Measurements from ENCODE around the gene TLL2. TPM values are rescaled to one million over a fixed set of nuclear protein-coding genes. Genes with fewer than 3 reads are reported as not detected.

TLL2 gene
- total and polyA plus RNA-seq, 2 experiments from 2014 or later, result 2.6 to 3.0 TPM

DNA sequence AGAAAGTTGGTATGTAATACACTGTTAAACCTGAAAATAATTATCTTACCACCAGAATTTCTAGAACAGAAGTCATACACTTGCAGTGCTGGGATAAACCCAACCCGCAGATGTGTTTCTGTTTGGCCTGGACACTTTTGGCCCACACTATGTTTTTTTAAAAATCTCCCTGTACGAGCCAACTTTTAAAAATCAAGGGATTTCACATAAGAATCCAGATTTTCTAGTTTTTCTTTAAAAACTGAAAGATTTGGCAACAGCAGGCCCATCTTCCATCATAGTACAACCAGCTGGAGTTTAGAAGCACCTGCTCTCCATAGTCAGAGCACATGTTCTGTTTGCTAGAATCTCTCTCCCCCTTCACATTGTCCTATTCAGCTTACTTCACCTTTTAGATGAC lies 74.0 kb downstream of the TLL2 start:
- ATAC-seq, result no peak
- H3K36me3 ChIP-seq (ENCODE audit: insufficient read depth), result no peaks in the 10 kb centered on the region
- Mint-ChIP-seq H3K27me3 (ENCODE audit: insufficient read depth, low read depth, poor library complexity) (peaks cover 2% of the 10 kb centered on the region), H3K27ac (no peak overlapping the region), H3K9me3 (peaks cover 19% of the 10 kb centered on the region), H3K4me3 (no peak overlapping the region), H3K36me3 (ENCODE audit: low read depth) (peaks cover 19% of the 10 kb centered on the region), H3K4me1 (peaks cover 28% of the 10 kb centered on the region)
- TF ChIP-seq, protein P1, sequence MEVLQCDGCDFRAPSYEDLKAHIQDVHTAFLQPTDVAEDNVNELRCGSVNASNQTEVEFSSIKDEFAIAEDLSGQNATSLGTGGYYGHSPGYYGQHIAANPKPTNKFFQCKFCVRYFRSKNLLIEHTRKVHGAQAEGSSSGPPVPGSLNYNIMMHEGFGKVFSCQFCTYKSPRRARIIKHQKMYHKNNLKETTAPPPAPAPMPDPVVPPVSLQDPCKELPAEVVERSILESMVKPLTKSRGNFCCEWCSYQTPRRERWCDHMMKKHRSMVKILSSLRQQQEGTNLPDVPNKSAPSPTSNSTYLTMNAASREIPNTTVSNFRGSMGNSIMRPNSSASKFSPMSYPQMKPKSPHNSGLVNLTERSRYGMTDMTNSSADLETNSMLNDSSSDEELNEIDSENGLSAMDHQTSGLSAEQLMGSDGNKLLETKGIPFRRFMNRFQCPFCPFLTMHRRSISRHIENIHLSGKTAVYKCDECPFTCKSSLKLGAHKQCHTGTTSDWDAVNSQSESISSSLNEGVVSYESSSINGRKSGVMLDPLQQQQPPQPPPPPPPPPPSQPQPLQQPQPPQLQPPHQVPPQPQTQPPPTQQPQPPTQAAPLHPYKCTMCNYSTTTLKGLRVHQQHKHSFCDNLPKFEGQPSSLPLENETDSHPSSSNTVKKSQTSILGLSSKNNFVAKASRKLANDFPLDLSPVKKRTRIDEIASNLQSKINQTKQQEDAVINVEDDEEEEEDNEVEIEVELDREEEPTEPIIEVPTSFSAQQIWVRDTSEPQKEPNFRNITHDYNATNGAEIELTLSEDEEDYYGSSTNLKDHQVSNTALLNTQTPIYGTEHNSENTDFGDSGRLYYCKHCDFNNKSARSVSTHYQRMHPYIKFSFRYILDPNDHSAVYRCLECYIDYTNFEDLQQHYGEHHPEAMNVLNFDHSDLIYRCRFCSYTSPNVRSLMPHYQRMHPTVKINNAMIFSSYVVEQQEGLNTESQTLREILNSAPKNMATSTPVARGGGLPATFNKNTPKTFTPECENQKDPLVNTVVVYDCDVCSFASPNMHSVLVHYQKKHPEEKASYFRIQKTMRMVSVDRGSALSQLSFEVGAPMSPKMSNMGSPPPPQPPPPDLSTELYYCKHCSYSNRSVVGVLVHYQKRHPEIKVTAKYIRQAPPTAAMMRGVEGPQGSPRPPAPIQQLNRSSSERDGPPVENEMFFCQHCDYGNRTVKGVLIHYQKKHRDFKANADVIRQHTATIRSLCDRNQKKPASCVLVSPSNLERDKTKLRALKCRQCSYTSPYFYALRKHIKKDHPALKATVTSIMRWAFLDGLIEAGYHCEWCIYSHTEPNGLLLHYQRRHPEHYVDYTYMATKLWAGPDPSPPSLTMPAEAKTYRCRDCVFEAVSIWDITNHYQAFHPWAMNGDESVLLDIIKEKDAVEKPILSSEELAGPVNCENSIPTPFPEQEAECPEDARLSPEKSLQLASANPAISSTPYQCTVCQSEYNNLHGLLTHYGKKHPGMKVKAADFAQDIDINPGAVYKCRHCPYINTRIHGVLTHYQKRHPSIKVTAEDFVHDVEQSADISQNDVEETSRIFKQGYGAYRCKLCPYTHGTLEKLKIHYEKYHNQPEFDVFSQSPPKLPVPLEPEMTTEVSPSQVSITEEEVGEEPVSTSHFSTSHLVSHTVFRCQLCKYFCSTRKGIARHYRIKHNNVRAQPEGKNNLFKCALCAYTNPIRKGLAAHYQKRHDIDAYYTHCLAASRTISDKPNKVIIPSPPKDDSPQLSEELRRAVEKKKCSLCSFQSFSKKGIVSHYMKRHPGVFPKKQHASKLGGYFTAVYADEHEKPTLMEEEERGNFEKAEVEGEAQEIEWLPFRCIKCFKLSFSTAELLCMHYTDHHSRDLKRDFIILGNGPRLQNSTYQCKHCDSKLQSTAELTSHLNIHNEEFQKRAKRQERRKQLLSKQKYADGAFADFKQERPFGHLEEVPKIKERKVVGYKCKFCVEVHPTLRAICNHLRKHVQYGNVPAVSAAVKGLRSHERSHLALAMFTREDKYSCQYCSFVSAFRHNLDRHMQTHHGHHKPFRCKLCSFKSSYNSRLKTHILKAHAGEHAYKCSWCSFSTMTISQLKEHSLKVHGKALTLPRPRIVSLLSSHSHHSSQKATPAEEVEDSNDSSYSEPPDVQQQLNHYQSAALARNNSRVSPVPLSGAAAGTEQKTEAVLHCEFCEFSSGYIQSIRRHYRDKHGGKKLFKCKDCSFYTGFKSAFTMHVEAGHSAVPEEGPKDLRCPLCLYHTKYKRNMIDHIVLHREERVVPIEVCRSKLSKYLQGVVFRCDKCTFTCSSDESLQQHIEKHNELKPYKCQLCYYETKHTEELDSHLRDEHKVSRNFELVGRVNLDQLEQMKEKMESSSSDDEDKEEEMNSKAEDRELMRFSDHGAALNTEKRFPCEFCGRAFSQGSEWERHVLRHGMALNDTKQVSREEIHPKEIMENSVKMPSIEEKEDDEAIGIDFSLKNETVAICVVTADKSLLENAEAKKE (CRISPR knock-in tag; IDR thresholded peaks at IDR 0.05), result no peak
- no peak for TF ChIP-seq POLR2AphosphoS5 (IDR thresholded peaks at IDR 0.05; ENCODE audit: low read depth)
- no peak for TF ChIP-seq ZNF114 (CRISPR knock-in tag; IDR thresholded peaks at IDR 0.05)
- TF ChIP-seq, protein P2, sequence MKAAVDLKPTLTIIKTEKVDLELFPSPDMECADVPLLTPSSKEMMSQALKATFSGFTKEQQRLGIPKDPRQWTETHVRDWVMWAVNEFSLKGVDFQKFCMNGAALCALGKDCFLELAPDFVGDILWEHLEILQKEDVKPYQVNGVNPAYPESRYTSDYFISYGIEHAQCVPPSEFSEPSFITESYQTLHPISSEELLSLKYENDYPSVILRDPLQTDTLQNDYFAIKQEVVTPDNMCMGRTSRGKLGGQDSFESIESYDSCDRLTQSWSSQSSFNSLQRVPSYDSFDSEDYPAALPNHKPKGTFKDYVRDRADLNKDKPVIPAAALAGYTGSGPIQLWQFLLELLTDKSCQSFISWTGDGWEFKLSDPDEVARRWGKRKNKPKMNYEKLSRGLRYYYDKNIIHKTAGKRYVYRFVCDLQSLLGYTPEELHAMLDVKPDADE (IDR thresholded peaks at IDR 0.05), result no peak
- TF ChIP-seq JUNB (IDR thresholded peaks at IDR 0.05; ENCODE audit: unreplicated experiment), result no peak
- no peak for TF ChIP-seq ZNF331 (CRISPR knock-in tag; IDR thresholded peaks at IDR 0.05; ENCODE audit: low read depth)
- TF ChIP-seq STAT1 (IDR thresholded peaks at IDR 0.05; ENCODE audit: unreplicated experiment), result no peak
- no peak for TF ChIP-seq NANOG (IDR thresholded peaks at IDR 0.05; ENCODE audit: borderline replicate concordance)
- TF ChIP-seq, protein P3, sequence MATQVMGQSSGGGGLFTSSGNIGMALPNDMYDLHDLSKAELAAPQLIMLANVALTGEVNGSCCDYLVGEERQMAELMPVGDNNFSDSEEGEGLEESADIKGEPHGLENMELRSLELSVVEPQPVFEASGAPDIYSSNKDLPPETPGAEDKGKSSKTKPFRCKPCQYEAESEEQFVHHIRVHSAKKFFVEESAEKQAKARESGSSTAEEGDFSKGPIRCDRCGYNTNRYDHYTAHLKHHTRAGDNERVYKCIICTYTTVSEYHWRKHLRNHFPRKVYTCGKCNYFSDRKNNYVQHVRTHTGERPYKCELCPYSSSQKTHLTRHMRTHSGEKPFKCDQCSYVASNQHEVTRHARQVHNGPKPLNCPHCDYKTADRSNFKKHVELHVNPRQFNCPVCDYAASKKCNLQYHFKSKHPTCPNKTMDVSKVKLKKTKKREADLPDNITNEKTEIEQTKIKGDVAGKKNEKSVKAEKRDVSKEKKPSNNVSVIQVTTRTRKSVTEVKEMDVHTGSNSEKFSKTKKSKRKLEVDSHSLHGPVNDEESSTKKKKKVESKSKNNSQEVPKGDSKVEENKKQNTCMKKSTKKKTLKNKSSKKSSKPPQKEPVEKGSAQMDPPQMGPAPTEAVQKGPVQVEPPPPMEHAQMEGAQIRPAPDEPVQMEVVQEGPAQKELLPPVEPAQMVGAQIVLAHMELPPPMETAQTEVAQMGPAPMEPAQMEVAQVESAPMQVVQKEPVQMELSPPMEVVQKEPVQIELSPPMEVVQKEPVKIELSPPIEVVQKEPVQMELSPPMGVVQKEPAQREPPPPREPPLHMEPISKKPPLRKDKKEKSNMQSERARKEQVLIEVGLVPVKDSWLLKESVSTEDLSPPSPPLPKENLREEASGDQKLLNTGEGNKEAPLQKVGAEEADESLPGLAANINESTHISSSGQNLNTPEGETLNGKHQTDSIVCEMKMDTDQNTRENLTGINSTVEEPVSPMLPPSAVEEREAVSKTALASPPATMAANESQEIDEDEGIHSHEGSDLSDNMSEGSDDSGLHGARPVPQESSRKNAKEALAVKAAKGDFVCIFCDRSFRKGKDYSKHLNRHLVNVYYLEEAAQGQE (IDR thresholded peaks at IDR 0.05; ENCODE audit: unreplicated experiment), result no peak
- TF ChIP-seq EZH2 (IDR thresholded peaks at IDR 0.05; ENCODE audit: low read depth, unreplicated experiment), result no peak
- TF ChIP-seq, protein P4, sequence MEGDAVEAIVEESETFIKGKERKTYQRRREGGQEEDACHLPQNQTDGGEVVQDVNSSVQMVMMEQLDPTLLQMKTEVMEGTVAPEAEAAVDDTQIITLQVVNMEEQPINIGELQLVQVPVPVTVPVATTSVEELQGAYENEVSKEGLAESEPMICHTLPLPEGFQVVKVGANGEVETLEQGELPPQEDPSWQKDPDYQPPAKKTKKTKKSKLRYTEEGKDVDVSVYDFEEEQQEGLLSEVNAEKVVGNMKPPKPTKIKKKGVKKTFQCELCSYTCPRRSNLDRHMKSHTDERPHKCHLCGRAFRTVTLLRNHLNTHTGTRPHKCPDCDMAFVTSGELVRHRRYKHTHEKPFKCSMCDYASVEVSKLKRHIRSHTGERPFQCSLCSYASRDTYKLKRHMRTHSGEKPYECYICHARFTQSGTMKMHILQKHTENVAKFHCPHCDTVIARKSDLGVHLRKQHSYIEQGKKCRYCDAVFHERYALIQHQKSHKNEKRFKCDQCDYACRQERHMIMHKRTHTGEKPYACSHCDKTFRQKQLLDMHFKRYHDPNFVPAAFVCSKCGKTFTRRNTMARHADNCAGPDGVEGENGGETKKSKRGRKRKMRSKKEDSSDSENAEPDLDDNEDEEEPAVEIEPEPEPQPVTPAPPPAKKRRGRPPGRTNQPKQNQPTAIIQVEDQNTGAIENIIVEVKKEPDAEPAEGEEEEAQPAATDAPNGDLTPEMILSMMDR (conservative IDR thresholded peaks at IDR 0.05; ENCODE audit: low read depth in 2 of 2), result no peak
- TF ChIP-seq EZH2phosphoT487 (IDR thresholded peaks at IDR 0.05; ENCODE audit: unreplicated experiment), result no peak
- TF ChIP-seq CREB1 (CRISPR knock-in tag; IDR thresholded peaks at IDR 0.05; ENCODE audit: low read depth), result no peak
- no peak overlapping the region for H3K27ac ChIP-seq (ENCODE audit: low read depth)
- no peak overlapping the region for H2AFZ ChIP-seq
- peaks cover 26% of the 10 kb centered on the region for H3K4me1 ChIP-seq (ENCODE audit: insufficient read depth)
- DNase-seq (ENCODE audit: low spot score), result no peak
- H3K4me2 ChIP-seq, result no peak overlapping the region
- no peaks in the 10 kb centered on the region for H3K27me3 ChIP-seq (ENCODE audit: insufficient read depth)
- H3K79me2 ChIP-seq (replicated peaks; ENCODE audit: insufficient read depth), result no peaks in the 10 kb centered on the region
- H3F3A ChIP-seq (replicated peaks; ENCODE audit: low read depth), result no peaks in the 10 kb centered on the region
- H4K20me1 ChIP-seq (replicated peaks; ENCODE audit: insufficient read depth), result no peaks in the 10 kb centered on the region
- H3K4me3 ChIP-seq, result no peak overlapping the region
- no peaks in the 10 kb centered on the region; the same call in 1 of the 2 replicates for H3K9me2 ChIP-seq (ENCODE audit: insufficient read depth)
